A549 treated with ZK216348 at 1 μM for 4 hours (cell line): ENCODE measurements around the gene NET1. TPM values are rescaled to one million over a fixed set of nuclear protein-coding genes. Genes with fewer than 3 reads are reported as not detected.

Experiments
- total RNA-seq: library from RNA; stranded (reverse); fragments of 200-300 nt; extraction: Qiagen RNA extraction; gene quantifications from 5 replicates; pipeline ENCODE4 v1.2.3, GENCODE V29; 2022; ENCODE audit warnings: low read depth

NET1 gene
- 46.9 to 64.4 TPM (median 52.0 TPM) in 5 replicates for total RNA-seq

GRCh38 chr10:5412277-5412941, at the start of gene NET1:
Gene NET1, plus strand, starts transcription at chr10:5412557. Its CDS starts 136 bp downstream, at chr10:5412693.

GRCh38 chr10:5364890-5365338, 47.4 kb upstream of the NET1 start, which contains the start of gene UCN3:
Gene UCN3, plus strand, starts transcription at chr10:5364966. Its CDS starts 8,755 bp downstream, at chr10:5373721.

GRCh38 chr10:5404208-5405041, 7.9 kb upstream of the NET1 start, which contains the start of gene TUBAL3:
Gene TUBAL3, minus strand, starts transcription at chr10:5404828. Its CDS starts 36 bp downstream, at chr10:5404792.

GRCh38 chr10:5499493-5500140, 87.3 kb downstream of the NET1 start, which contains the start of gene CALML5:
Gene CALML5, minus strand, starts transcription at chr10:5499570. Its CDS starts 132 bp downstream, at chr10:5499438.

Other genes with a start within 250 kb of the NET1 start
- 0.29 TPM in 1 of 5 replicates, not detected in the others for gene AKR1C8, start 227.4 kb upstream of the NET1 start, total RNA-seq
- 0.27 to 0.50 TPM (median 0.32 TPM) in 4 of 5 replicates, not detected in the other for gene AKR1C4, start 215.7 kb upstream of the NET1 start, total RNA-seq
- gene UCN3, start 47.6 kb upstream of the NET1 start, total RNA-seq = not detected in 5 replicates
- gene TUBAL3, start 7.7 kb upstream of the NET1 start, total RNA-seq = 0.22 to 0.45 TPM (median 0.33 TPM) in 5 replicates
- not detected in 5 replicates for gene CALML5, start 87.0 kb downstream of the NET1 start, total RNA-seq
- not detected in 5 replicates for gene CALML3, start 112.4 kb downstream of the NET1 start, total RNA-seq